HEK293 (cell line): ENCODE data around the gene PNPLA2.

Experiments
- CTCF ChIA-PET: fragments of 350-600 bp; formaldehyde crosslinking; extraction: SDS; loops from one replicate; lab custom pipeline; 2021; ENCODE audit warnings: antibody characterized with exemption; lab: Yijun Ruan, JAX
- POLR2A ChIA-PET: fragments of 300-600 bp; formaldehyde crosslinking; extraction: SDS; loops from one replicate; lab custom pipeline; 2020; ENCODE audit warnings: antibody characterized with exemption, inconsistent platforms; lab: Yijun Ruan, JAX
- H3K27ac ChIP-seq: fragments of 200-500 bp; sonication (Bioruptor generic); 2 replicates; pipeline ENCODE4 v1.5.1; 2014; ENCODE audit warnings: low read depth, low read length, control low read depth, inconsistent platforms; ENCODE audit errors: extremely low read depth
- H3K36me3 ChIP-seq, 2 experiments: fragments of 200-500 bp in 1 of 2; sonication (Bioruptor generic) in 1 of 2; 1 replicate in 1 of 2; 2 replicates in 1 of 2; pipeline ENCODE4 v1.5.1; 2014 to 2017; ENCODE audit warnings: inconsistent platforms in 2 of 2, low read length in 2 of 2; ENCODE audit not compliant: control insufficient read depth in 2 of 2, insufficient read depth in 1 of 2
- H3K4me1 ChIP-seq: fragments of 200-500 bp; sonication (Bioruptor generic); 2 replicates; pipeline ENCODE4 v1.5.1; 2014; ENCODE audit warnings: mild to moderate bottlenecking, low read length, inconsistent platforms; ENCODE audit not compliant: control insufficient read depth, insufficient read depth
- H3K4me3 ChIP-seq: 2 replicates; pipeline ENCODE4 v1.5.1; 2011; ENCODE audit warnings: low read depth, mild to moderate bottlenecking, control low read depth, low read length, moderate library complexity
- H3K9me3 ChIP-seq: fragments of 200-500 bp; sonication (Bioruptor generic); 2 replicates; pipeline ENCODE4 v1.5.1; 2014; ENCODE audit warnings: low read depth, low read length, inconsistent platforms; ENCODE audit not compliant: control insufficient read depth, insufficient read depth
- FEZF1 ChIP-seq: fragments of 450-650 bp; formaldehyde crosslinking; IDR thresholded peaks from 2 replicates; pipeline ENCODE4 v1.5.1; 2016; ENCODE audit warnings: missing biosample characterization, missing genetic modification characterization
- HOXC10 ChIP-seq: sonication (generic); formaldehyde crosslinking; IDR thresholded peaks from 2 replicates; pipeline ENCODE4 v1.8.1; 2023; ENCODE audit warnings: mild to moderate bottlenecking, missing genetic modification reagents
- KLF10 ChIP-seq: fragments of 450-650 bp; IDR thresholded peaks from 2 replicates; pipeline ENCODE4 v1.5.1; 2018; ENCODE audit warnings: missing biosample characterization, mild to moderate bottlenecking, missing genetic modification characterization
- KLF16 ChIP-seq: fragments of 450-650 bp; formaldehyde crosslinking; IDR thresholded peaks from 2 replicates; pipeline ENCODE4 v1.5.1; 2017; ENCODE audit warnings: missing biosample characterization, missing genetic modification characterization
- MYNN ChIP-seq: fragments of 450-650 bp; formaldehyde crosslinking; IDR thresholded peaks from 2 replicates; pipeline ENCODE4 v1.5.1; 2016; ENCODE audit warnings: missing biosample characterization, missing genetic modification characterization, borderline replicate concordance
- PBX3 ChIP-seq: sonication (generic); formaldehyde crosslinking; IDR thresholded peaks from 2 replicates; pipeline ENCODE4 v1.8.1; 2022; ENCODE audit warnings: mild to moderate bottlenecking, moderate library complexity, missing genetic modification reagents
- PRDM1 ChIP-seq: fragments of 450-650 bp; formaldehyde crosslinking; IDR thresholded peaks from 2 replicates; pipeline ENCODE4; 2016; ENCODE audit warnings: missing biosample characterization, missing genetic modification characterization
- PRDM4 ChIP-seq: fragments of 450-650 bp; formaldehyde crosslinking; IDR thresholded peaks from 2 replicates; pipeline ENCODE4 v1.5.1; 2017; ENCODE audit warnings: missing biosample characterization, missing genetic modification characterization
- REPIN1 ChIP-seq: fragments of 450-650 bp; formaldehyde crosslinking; IDR thresholded peaks from 2 replicates; pipeline ENCODE4 v1.5.1; 2017; ENCODE audit warnings: missing biosample characterization, missing genetic modification characterization, low read depth
- SCRT1 ChIP-seq: fragments of 450-650 bp; formaldehyde crosslinking; IDR thresholded peaks from 2 replicates; pipeline ENCODE4 v1.5.1; 2016; ENCODE audit warnings: missing biosample characterization, missing genetic modification characterization, borderline replicate concordance
- SP2 ChIP-seq: fragments of 450-650 bp; formaldehyde crosslinking; IDR thresholded peaks from 2 replicates; pipeline ENCODE4 v1.5.1; 2016; ENCODE audit warnings: missing biosample characterization, missing genetic modification characterization
- SP7 ChIP-seq: fragments of 450-650 bp; formaldehyde crosslinking; IDR thresholded peaks from 2 replicates; pipeline ENCODE4 v1.5.1; 2016; ENCODE audit warnings: missing biosample characterization, missing genetic modification characterization
- TRIM28 ChIP-seq: IDR thresholded peaks from 2 replicates; pipeline ENCODE4 v1.6.1; 2011; ENCODE audit warnings: low read length, control low read depth, borderline replicate concordance
- YY1 ChIP-seq: fragments of 450-650 bp; formaldehyde crosslinking; IDR thresholded peaks from 2 replicates; pipeline ENCODE4 v1.5.1; 2018; ENCODE audit warnings: missing biosample characterization, missing genetic modification characterization
- ZFP3 ChIP-seq: fragments of 450-650 bp; formaldehyde crosslinking; IDR thresholded peaks from 2 replicates; pipeline ENCODE4 v1.5.1; 2016; ENCODE audit warnings: low read depth, missing biosample characterization, missing genetic modification characterization
- ZFP41 ChIP-seq: fragments of 450-650 bp; formaldehyde crosslinking; IDR thresholded peaks from 2 replicates; pipeline ENCODE4 v1.5.1; 2016; ENCODE audit warnings: missing biosample characterization, missing genetic modification characterization, borderline replicate concordance
- ZNF121 ChIP-seq: fragments of 450-650 bp; formaldehyde crosslinking; IDR thresholded peaks from 2 replicates; pipeline ENCODE4 v1.5.1; 2016; ENCODE audit warnings: missing biosample characterization, missing genetic modification characterization
- ZNF133 ChIP-seq: fragments of 450-650 bp; formaldehyde crosslinking; IDR thresholded peaks from 2 replicates; pipeline ENCODE4 v1.5.1; 2016; ENCODE audit warnings: missing biosample characterization, missing genetic modification characterization
- ZNF174 ChIP-seq: fragments of 450-650 bp; formaldehyde crosslinking; IDR thresholded peaks from 2 replicates; pipeline ENCODE4 v1.5.0; 2017; ENCODE audit warnings: missing biosample characterization, mild to moderate bottlenecking, missing genetic modification characterization
- ZNF23 ChIP-seq: fragments of 450-650 bp; formaldehyde crosslinking; IDR thresholded peaks from 2 replicates; pipeline ENCODE4 v1.5.1; 2016; ENCODE audit warnings: missing biosample characterization, missing genetic modification characterization, borderline replicate concordance
- ZNF239 ChIP-seq: fragments of 450-650 bp; formaldehyde crosslinking; IDR thresholded peaks from 2 replicates; pipeline ENCODE4 v1.5.1; 2016; ENCODE audit warnings: missing biosample characterization, missing genetic modification characterization
- ZNF280D ChIP-seq: fragments of 450-650 bp; formaldehyde crosslinking; IDR thresholded peaks from 2 replicates; pipeline ENCODE4 v1.5.1; 2016; ENCODE audit warnings: missing biosample characterization, missing genetic modification characterization
- ZNF324 ChIP-seq: fragments of 450-650 bp; formaldehyde crosslinking; IDR thresholded peaks from 2 replicates; pipeline ENCODE4 v1.5.1; 2016; ENCODE audit warnings: missing biosample characterization, missing genetic modification characterization
- ZNF391 ChIP-seq: fragments of 450-650 bp; formaldehyde crosslinking; IDR thresholded peaks from 2 replicates; pipeline ENCODE4 v1.5.1; 2016; ENCODE audit warnings: low read depth, missing biosample characterization, missing genetic modification characterization, borderline replicate concordance
- ZNF473 ChIP-seq: fragments of 450-650 bp; formaldehyde crosslinking; IDR thresholded peaks from 2 replicates; pipeline ENCODE4 v1.5.1; 2017; ENCODE audit warnings: missing biosample characterization, missing genetic modification characterization
- ZNF530 ChIP-seq: fragments of 450-650 bp; formaldehyde crosslinking; IDR thresholded peaks from 2 replicates; pipeline ENCODE4 v1.5.1; 2016; ENCODE audit warnings: low read depth, missing biosample characterization, missing genetic modification characterization
- ZNF544 ChIP-seq: fragments of 450-650 bp; formaldehyde crosslinking; IDR thresholded peaks from 2 replicates; pipeline ENCODE4 v1.5.0; 2017; ENCODE audit warnings: missing biosample characterization, missing genetic modification characterization
- ZNF600 ChIP-seq: fragments of 450-650 bp; formaldehyde crosslinking; IDR thresholded peaks from 2 replicates; pipeline ENCODE4 v1.5.1; 2016; ENCODE audit warnings: missing biosample characterization, missing genetic modification characterization
- ZNF621 ChIP-seq: fragments of 450-650 bp; formaldehyde crosslinking; IDR thresholded peaks from 2 replicates; pipeline ENCODE4 v1.5.1; 2017; ENCODE audit warnings: missing biosample characterization, missing genetic modification characterization
- ZNF701 ChIP-seq: fragments of 450-650 bp; formaldehyde crosslinking; IDR thresholded peaks from 2 replicates; pipeline ENCODE4 v1.5.1; 2016; ENCODE audit warnings: missing biosample characterization, missing genetic modification characterization

The PNPLA2 gene

GRCh38 chr11:834371-835316 is 15.9 kb downstream of the PNPLA2 start (continued):
- TF ChIP-seq ZFP3 (no peak), HOXC10 (CRISPR knock-in tag) (no peak), ZNF23 (no peak), KLF16 (tag by site-specific recombination) (no peak), ZNF133 (tag by site-specific recombination) (no peak), MYNN (tag by site-specific recombination) (no peak), ZNF544 (tag by site-specific recombination) (no peak), ZNF701 (tag by site-specific recombination) (no peak), SP2 (tag by site-specific recombination) (peak; percentile 37), ZNF121 (no peak), PBX3 (CRISPR knock-in tag) (no peak), ZNF391 (tag by site-specific recombination) (no peak), PRDM4 (tag by site-specific recombination) (no peak), ZNF621 (no peak)

- ChIA-PET CTCF (no interaction called here), POLR2A (interaction anchor here (0.7 to 15.0 kb wide), 5 partner anchors 8 to 354 kb away, joined by 3 to 202 read pairs (median 3); partner anchors contain the start of genes CEND1, CRACR2B and PNPLA2)
- H3K36me3 ChIP-seq, result peaks cover 0 to 63% of the 10 kb centered on the region in 2 experiments; a peak in 1 of 3 replicates
- no peaks in the 10 kb centered on the region; the same call in 1 of the 2 replicates for H3K4me1 ChIP-seq
- H3K9me3 ChIP-seq, result no peaks in the 10 kb centered on the region
- no peak overlapping the region for H3K4me3 ChIP-seq
- no peak overlapping the region for H3K27ac ChIP-seq
- TF ChIP-seq ZNF239 (tag by site-specific recombination) (no peak), SCRT1 (no peak), FEZF1 (no peak), KLF10 (no peak), ZNF280D (no peak), ZNF324 (tag by site-specific recombination) (no peak), TRIM28 (no peak), YY1 (tag by site-specific recombination) (no peak), PRDM1 (no peak), ZNF473 (tag by site-specific recombination) (no peak), SP7 (no peak), REPIN1 (tag by site-specific recombination) (no peak), ZFP41 (tag by site-specific recombination) (no peak), ZNF530 (tag by site-specific recombination) (no peak), ZNF600 (tag by site-specific recombination) (no peak), ZNF174 (tag by site-specific recombination) (no peak)
Measured at GRCh38 chr11:836274-836673, 17.6 kb downstream of the PNPLA2 start.
